ENCODE measurements around the gene GALNT10. TPM values are rescaled to one million over a fixed set of nuclear protein-coding genes. Genes with fewer than 3 reads are reported as not detected.

GALNT10 gene
- total and polyA plus RNA-seq, 9 of the 15 experiments (the other 6 are each of a cell fraction or from before 2014, with no cell fraction given) = 4.6 to 37.1 (median 13.3) TPM

GRCh38 chr5:154287136-154287535, 96.6 kb downstream of the GALNT10 start (continued):
- TF ChIP-seq ATF3 (IDR thresholded peaks at IDR 0.05) (no peak), ATF3 (CRISPR knock-in tag; conservative IDR thresholded peaks at IDR 0.05) (no peak), SPI1 (IDR thresholded peaks at IDR 0.05; ENCODE audit: borderline replicate concordance, low read depth, low read length) (no peak), HOXB6 (CRISPR knock-in tag; IDR thresholded peaks at IDR 0.05; ENCODE audit: borderline replicate concordance) (no peak), GABPA (tag; conservative IDR thresholded peaks at IDR 0.05; ENCODE audit: low read depth) (no peak), EGR1 (conservative IDR thresholded peaks at IDR 0.05) (no peak), ZBTB2 (IDR thresholded peaks at IDR 0.05) (no peak), PRPF4 (IDR thresholded peaks at IDR 0.05; ENCODE audit: insufficient read depth, low read depth, low read length, poor library complexity, severe bottlenecking) (no peak), ZNF143 (CRISPR knock-in tag; IDR thresholded peaks at IDR 0.05) (no peak), TCF15 (CRISPR knock-in tag; IDR thresholded peaks at IDR 0.05) (no peak), HNRNPK (IDR thresholded peaks at IDR 0.05; ENCODE audit: low read depth, low read length, poor library complexity, severe bottlenecking) (no peak)

Data from K562 (cell line).